Neutrophil (primary cell): ENCODE measurements around the gene VCAN.

Experiments
- H3K27ac ChIP-seq: fragments of 200-600 bp; sonication (generic); 2 replicates; pipeline ENCODE4 v1.5.1; 2016; ENCODE audit warnings: mild to moderate bottlenecking, moderate library complexity
- H3K27me3 ChIP-seq: fragments of 200-600 bp; sonication (generic); 2 replicates; pipeline ENCODE4 v1.6.0; 2016; ENCODE audit warnings: mild to moderate bottlenecking
- H3K36me3 ChIP-seq: fragments of 200-600 bp; sonication (generic); 2 replicates; pipeline ENCODE4 v1.5.1; 2017
- H3K4me1 ChIP-seq, 2 experiments: fragments of 200-600 bp in 1 of 2; sonication (generic) in 1 of 2; 1 replicate in 1 of 2; 2 replicates in 1 of 2; pipeline versions ENCODE4 v1.5.1 to v1.6.1; 2013 to 2016; ENCODE audit warnings: low read depth in 1 of 2, low read length in 1 of 2, mild to moderate bottlenecking in 1 of 2, moderate library complexity in 1 of 2; ENCODE audit not compliant: control insufficient read depth in 1 of 2, insufficient read depth in 1 of 2
- H3K4me3 ChIP-seq, 2 experiments: fragments of 200-600 bp in 1 of 2; sonication (generic) in 1 of 2; 1 replicate in 1 of 2; 2 replicates in 1 of 2; pipeline ENCODE4 v1.5.1; 2013 to 2016; ENCODE audit warnings: low read depth in 1 of 2, low read length in 1 of 2, mild to moderate bottlenecking in 1 of 2, moderate library complexity in 1 of 2
- H3K9me3 ChIP-seq: fragments of 200-600 bp; sonication (generic); 2 replicates; pipeline ENCODE4 v1.5.1; 2016
- TF ChIP-seq, protein P1 (sequence below): fragments of 200-600 bp; sonication (generic); IDR thresholded peaks from 2 replicates; pipeline ENCODE4 v1.5.1; 2016; ENCODE audit warnings: antibody characterized with exemption

Gene VCAN

DNA sequence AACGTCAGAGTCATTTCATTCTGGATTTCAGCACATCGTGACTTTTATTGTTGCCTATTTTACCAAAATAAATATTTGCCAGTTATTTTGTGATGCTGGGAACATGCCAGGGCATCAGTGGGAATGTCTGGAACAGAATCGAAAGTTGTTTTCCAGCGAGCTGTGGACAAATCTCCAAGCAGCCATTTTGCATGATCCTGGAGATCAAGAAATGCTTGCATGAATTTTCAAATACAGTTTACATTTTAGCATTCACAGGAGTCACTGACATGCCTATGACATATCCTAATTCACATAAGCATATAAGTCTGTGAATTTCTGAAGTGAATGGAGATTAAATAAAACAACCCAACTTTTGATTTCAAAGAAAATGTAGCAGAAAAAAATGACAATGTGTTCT is 119.4 kb downstream of the VCAN start:
- no peaks in the 10 kb centered on the region for H3K27me3 ChIP-seq
- H3K9me3 ChIP-seq = no peaks in the 10 kb centered on the region
- no peak overlapping the region for H3K27ac ChIP-seq
- H3K36me3 ChIP-seq = no peaks in the 10 kb centered on the region
- no peaks in the 10 kb centered on the region for H3K4me1 ChIP-seq
- H3K4me3 ChIP-seq = no peak overlapping the region
- TF ChIP-seq, protein P1, sequence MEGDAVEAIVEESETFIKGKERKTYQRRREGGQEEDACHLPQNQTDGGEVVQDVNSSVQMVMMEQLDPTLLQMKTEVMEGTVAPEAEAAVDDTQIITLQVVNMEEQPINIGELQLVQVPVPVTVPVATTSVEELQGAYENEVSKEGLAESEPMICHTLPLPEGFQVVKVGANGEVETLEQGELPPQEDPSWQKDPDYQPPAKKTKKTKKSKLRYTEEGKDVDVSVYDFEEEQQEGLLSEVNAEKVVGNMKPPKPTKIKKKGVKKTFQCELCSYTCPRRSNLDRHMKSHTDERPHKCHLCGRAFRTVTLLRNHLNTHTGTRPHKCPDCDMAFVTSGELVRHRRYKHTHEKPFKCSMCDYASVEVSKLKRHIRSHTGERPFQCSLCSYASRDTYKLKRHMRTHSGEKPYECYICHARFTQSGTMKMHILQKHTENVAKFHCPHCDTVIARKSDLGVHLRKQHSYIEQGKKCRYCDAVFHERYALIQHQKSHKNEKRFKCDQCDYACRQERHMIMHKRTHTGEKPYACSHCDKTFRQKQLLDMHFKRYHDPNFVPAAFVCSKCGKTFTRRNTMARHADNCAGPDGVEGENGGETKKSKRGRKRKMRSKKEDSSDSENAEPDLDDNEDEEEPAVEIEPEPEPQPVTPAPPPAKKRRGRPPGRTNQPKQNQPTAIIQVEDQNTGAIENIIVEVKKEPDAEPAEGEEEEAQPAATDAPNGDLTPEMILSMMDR = no peak

DNA sequence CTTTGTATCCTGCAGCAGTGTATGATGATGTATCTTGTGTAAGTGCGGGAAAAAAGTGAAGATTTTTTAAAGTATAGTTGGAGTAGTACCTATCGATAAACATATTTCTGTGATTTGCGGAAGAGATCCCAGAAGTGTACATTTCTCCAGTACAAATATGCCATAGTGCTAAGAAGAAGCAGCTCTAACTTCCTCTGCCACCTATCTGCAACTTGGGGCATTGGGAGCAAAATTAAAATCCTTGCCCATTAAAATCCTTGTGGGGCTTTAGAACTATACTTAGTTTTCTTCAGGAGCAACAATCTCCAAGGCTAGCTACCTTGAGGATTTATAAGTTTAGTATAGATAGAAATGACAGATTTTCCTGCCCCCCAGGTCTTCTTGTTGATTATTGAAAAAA is 123.7 kb downstream of the VCAN start:
- Histone ChIP-seq H3K9me3 (no peaks in the 10 kb centered on the region), H3K4me1 (no peaks in the 10 kb centered on the region), H3K36me3 (no peaks in the 10 kb centered on the region), H3K27me3 (no peaks in the 10 kb centered on the region), H3K27ac (no peak overlapping the region), H3K4me3 (no peak overlapping the region)
- TF ChIP-seq, protein P1 = no peak

DNA sequence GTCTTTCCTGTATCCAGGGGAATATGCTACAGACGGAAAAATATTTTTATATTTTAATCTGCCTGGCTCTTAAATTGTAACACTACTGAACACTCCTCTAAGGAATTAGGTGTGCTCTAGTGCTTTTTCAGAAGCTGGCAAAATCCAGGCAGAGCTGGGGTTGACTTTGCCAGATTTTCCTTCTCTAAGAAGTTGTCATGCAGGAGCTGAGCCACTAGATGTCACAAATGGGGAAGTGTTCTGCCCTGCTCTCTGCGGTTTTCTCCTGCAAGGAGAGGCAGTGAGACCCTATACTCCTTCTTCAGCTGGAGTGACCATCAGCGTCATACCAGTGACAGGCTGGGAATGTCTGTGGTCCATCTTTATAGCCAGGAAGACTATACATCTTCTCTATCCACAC is 136.6 kb downstream of the VCAN start:
- H3K27ac ChIP-seq = no peak overlapping the region
- H3K4me1 ChIP-seq = no peaks in the 10 kb centered on the region
- no peak overlapping the region for H3K4me3 ChIP-seq
- no peaks in the 10 kb centered on the region for H3K36me3 ChIP-seq
- H3K27me3 ChIP-seq = no peaks in the 10 kb centered on the region
- H3K9me3 ChIP-seq = no peaks in the 10 kb centered on the region
- TF ChIP-seq, protein P1 = no peak

DNA sequence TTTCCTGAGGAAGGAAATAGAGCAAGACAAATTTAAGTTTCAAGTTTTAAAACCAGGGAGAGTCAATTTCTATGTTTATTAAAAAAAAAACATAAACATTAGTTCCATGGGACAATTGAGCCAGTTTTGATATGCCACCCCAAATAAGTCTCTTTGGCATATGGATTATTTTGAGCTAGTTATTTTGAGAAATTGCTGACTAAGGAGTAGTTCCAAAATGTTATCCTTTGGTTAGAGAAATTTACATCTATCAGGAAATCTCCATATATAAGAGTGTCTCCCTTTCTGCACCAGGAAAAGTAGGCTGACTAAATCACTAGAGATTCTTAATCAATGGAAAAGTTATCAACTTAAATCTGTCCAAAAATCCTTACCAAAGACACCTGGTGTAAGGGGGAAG is 143.3 kb downstream of the VCAN start:
- TF ChIP-seq, protein P1 = no peak
- Histone ChIP-seq H3K4me1 (no peaks in the 10 kb centered on the region), H3K36me3 (no peaks in the 10 kb centered on the region), H3K27me3 (no peaks in the 10 kb centered on the region), H3K27ac (no peak overlapping the region), H3K4me3 (no peak overlapping the region), H3K9me3 (no peaks in the 10 kb centered on the region)

DNA sequence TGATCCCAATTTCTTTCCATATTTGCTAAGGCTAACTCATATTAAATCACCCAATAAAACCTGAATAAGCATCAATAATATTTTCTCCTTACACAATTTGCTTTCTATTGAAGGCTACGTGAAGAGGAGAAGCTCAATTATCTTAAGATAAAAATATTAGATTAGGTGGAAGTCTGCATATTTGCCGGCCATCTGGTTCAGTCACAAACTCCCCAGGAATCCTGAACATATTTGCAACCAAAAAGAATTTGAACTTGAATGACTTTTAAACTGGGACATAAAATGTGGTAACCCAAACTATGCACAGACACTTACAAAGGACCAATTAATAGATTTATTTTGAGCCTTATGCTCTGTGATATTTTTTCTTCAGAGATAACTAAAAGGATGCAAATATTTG is 156.8 kb downstream of the VCAN start:
- H3K27me3 ChIP-seq = no peaks in the 10 kb centered on the region
- no peaks in the 10 kb centered on the region for H3K9me3 ChIP-seq
- H3K36me3 ChIP-seq = no peaks in the 10 kb centered on the region
- no peak overlapping the region for H3K4me3 ChIP-seq
- TF ChIP-seq, protein P1 = no peak
- no peaks in the 10 kb centered on the region for H3K4me1 ChIP-seq
- H3K27ac ChIP-seq = no peak overlapping the region
